Endometrial microvascular endothelial cells (primary cell): ENCODE results near the gene SLC18B1. TPM values are rescaled to one million over a fixed set of nuclear protein-coding genes. Genes with fewer than 3 reads are reported as not detected.

Source experiments
- total RNA-seq: library from RNA; depleted of rRNA; stranded (reverse); fragments of >200 nt; gene quantifications from one replicate; pipeline ENCODE4 v1.2.3, GENCODE V29; 2015; ENCODE audit errors: inconsistent ontology term

Gene SLC18B1
- total RNA-seq, 1 donor from 2014 or later = 14.3 TPM

Other genes with a start within 250 kb of the SLC18B1 start
- not detected for gene TAAR8, start 246.0 kb downstream of the SLC18B1 start, total RNA-seq
- not detected for gene TAAR6, start 228.3 kb downstream of the SLC18B1 start, total RNA-seq
- gene TAAR5, start 208.9 kb downstream of the SLC18B1 start, total RNA-seq = not detected
- gene TAAR2, start 174.4 kb downstream of the SLC18B1 start, total RNA-seq = not detected
- not detected for gene TAAR1, start 139.5 kb downstream of the SLC18B1 start, total RNA-seq
- gene VNN1, start 84.6 kb downstream of the SLC18B1 start, total RNA-seq = 0.09 TPM
- not detected for gene VNN2, start 40.7 kb downstream of the SLC18B1 start, total RNA-seq
- gene RPS12, start 15.9 kb upstream of the SLC18B1 start, total RNA-seq = 1,087 TPM